Neural crest cell (in vitro differentiated cells): ENCODE data around the gene ITIH5. TPM values are rescaled to one million over a fixed set of nuclear protein-coding genes. Genes with fewer than 3 reads are reported as not detected.

ENCODE experiments used
- DNase-seq: peaks from one replicate; pipeline ENCODE4 v3.0.0; 2021; ENCODE audit warnings: low read depth, mixed read lengths, low spot score
- H3K27ac Mint-ChIP-seq: one replicate; pipeline ENCODE4 v1.8.0; 2021; ENCODE audit warnings: mild to moderate bottlenecking, mixed read lengths; ENCODE audit not compliant: unreplicated experiment
- H3K27me3 Mint-ChIP-seq: 2 replicates; pipeline ENCODE4 v1.8.0; 2021; ENCODE audit warnings: low read depth, mild to moderate bottlenecking, mixed read lengths
- H3K36me3 Mint-ChIP-seq: 2 replicates; pipeline ENCODE4 v1.8.0; 2021; ENCODE audit warnings: low read depth, mild to moderate bottlenecking, mixed read lengths
- H3K4me1 Mint-ChIP-seq: 2 replicates; pipeline ENCODE4 v1.8.0; 2021; ENCODE audit warnings: mixed read lengths
- H3K4me3 Mint-ChIP-seq: one replicate; pipeline ENCODE4 v1.8.0; 2021; ENCODE audit warnings: mild to moderate bottlenecking, mixed read lengths
- H3K9me3 Mint-ChIP-seq: 2 replicates; pipeline ENCODE4 v1.8.0; 2021; ENCODE audit warnings: mixed read lengths
- total RNA-seq: library from RNA; stranded (reverse); gene quantifications from 2 replicates; pipeline ENCODE4 v1.2.1, GENCODE V29; 2021
- TF ChIP-seq, protein P1 (sequence below): fragments of 200-600 bp; sonication (generic); conservative IDR thresholded peaks from 2 replicates; pipeline ENCODE4 v1.5.0; 2021; ENCODE audit warnings: antibody characterized with exemption, mild to moderate bottlenecking

Gene ITIH5
- total RNA-seq, 1 donor from 2014 or later, result not detected

DNA sequence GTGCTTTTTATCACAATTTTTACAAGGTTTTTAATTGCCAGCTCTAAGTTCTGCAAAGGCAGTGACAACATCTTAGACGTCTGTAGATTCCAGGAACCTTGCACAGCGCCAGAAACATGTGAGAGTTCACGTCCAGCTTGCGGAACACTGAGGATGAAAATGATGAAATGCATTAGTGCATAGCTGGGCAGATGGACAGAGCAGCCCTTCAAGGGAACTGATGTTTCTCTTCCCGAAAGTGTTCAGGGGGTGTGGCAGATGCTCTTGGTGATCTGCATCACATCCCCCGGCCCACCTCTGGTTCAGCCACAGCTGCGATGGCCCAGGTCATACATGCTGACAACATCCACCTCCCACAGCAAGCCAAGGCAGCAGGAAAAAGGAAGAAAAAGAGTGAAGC is 40.9 kb downstream of the ITIH5 start:
- Mint-ChIP-seq H3K27ac (no peak overlapping the region), H3K4me3 (no peak overlapping the region), H3K4me1 (no peaks in the 10 kb centered on the region), H3K36me3 (no peaks in the 10 kb centered on the region), H3K9me3 (no peaks in the 10 kb centered on the region), H3K27me3 (no peaks in the 10 kb centered on the region)
- DNase-seq, result no peak
- TF ChIP-seq, protein P1, sequence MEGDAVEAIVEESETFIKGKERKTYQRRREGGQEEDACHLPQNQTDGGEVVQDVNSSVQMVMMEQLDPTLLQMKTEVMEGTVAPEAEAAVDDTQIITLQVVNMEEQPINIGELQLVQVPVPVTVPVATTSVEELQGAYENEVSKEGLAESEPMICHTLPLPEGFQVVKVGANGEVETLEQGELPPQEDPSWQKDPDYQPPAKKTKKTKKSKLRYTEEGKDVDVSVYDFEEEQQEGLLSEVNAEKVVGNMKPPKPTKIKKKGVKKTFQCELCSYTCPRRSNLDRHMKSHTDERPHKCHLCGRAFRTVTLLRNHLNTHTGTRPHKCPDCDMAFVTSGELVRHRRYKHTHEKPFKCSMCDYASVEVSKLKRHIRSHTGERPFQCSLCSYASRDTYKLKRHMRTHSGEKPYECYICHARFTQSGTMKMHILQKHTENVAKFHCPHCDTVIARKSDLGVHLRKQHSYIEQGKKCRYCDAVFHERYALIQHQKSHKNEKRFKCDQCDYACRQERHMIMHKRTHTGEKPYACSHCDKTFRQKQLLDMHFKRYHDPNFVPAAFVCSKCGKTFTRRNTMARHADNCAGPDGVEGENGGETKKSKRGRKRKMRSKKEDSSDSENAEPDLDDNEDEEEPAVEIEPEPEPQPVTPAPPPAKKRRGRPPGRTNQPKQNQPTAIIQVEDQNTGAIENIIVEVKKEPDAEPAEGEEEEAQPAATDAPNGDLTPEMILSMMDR, result no peak

DNA sequence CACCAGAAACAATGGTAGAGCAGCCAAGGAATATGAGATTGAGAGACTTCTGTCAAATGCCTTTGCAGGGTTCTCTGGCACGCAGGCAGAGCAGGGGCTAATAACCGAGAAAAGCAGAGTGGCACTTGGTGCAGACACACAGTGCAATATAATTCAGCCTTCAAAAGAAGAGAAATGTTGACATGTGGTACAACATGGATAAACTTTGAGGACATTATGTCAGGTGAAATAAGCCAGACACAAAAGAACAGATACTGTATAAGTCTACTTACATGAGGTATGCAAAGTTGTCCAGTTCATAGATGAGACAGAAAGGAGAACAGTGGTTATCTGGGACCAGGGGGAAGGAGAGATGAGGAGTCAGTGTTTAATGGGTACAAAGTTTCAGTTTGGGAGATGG is 41.8 kb downstream of the ITIH5 start:
- no peak for DNase-seq
- no peaks in the 10 kb centered on the region for H3K9me3 Mint-ChIP-seq
- H3K4me1 Mint-ChIP-seq, result no peaks in the 10 kb centered on the region
- no peaks in the 10 kb centered on the region for H3K36me3 Mint-ChIP-seq
- H3K27me3 Mint-ChIP-seq, result no peaks in the 10 kb centered on the region
- TF ChIP-seq, protein P1, result no peak
- no peak overlapping the region for H3K27ac Mint-ChIP-seq
- H3K4me3 Mint-ChIP-seq, result no peak overlapping the region

DNA sequence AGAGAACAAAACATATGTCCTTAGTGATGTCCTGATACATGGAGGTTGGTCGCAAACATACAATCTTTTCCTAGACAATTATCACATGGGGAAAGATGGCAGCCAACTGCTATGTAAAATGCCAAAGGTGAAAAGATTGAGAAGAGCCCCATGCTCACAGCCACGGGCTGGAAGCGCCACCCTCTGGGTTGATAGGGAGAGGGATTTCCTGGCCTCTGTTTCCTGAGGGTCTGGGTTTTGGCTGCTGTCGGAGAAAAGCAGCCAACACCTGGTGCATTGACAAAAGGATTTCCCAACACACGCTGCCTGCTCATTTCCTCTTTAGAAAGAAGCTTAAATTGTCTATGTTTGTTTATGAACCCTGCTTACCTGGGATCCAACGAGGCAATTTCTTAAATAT is 43.8 kb downstream of the ITIH5 start:
- Mint-ChIP-seq H3K27ac (no peak overlapping the region), H3K36me3 (no peaks in the 10 kb centered on the region), H3K9me3 (no peaks in the 10 kb centered on the region), H3K27me3 (no peaks in the 10 kb centered on the region), H3K4me3 (no peak overlapping the region), H3K4me1 (no peaks in the 10 kb centered on the region)
- DNase-seq, result no peak
- TF ChIP-seq, protein P1, result peak; percentile 18

DNA sequence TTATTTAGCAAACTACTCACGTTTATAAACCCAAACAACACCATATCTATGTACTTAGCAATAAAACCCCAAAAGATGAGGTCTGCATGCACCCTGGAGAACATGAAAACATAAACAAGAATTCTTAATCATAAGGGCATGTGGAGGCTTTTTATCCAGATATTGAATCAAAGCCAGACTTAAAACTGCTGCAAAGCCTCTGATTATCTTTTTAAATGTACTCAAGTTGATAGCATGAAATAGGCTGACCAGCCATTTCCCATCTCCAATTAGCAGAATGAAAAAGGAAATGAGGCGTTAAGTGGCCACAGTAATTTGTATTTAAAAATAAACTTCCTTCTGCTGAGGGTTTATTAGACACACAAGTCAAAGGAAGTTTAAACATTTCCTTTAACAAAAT is 48.3 kb downstream of the ITIH5 start:
- no peak overlapping the region for H3K4me3 Mint-ChIP-seq
- H3K36me3 Mint-ChIP-seq, result no peaks in the 10 kb centered on the region
- H3K9me3 Mint-ChIP-seq, result no peaks in the 10 kb centered on the region
- TF ChIP-seq, protein P1, result no peak
- no peak overlapping the region for H3K27ac Mint-ChIP-seq
- no peaks in the 10 kb centered on the region for H3K4me1 Mint-ChIP-seq
- no peaks in the 10 kb centered on the region for H3K27me3 Mint-ChIP-seq
- no peak for DNase-seq

DNA sequence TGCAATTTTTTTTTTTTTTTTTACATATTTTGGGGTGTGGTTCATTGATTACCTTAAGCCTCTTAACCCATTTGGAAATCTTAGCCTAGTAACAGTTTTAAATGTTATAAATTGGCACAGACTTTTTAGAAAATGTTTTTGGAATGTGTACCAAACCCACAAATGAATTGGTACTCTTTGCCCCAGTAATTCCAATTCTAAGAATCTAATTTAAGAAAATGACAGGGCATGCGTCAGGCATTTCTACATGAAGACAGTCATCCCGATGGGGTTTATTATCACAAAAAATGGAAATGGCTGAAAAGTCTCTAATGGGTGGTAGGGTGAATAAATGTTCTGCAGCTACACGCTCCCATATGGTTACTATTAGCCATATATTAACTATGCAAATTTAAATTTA is 54.9 kb downstream of the ITIH5 start:
- no peaks in the 10 kb centered on the region for H3K36me3 Mint-ChIP-seq
- no peak for DNase-seq

More for the DNA sequence above, 54.9 kb downstream of the ITIH5 start:
- H3K4me1 Mint-ChIP-seq, result no peaks in the 10 kb centered on the region
- TF ChIP-seq, protein P1, result no peak
- no peaks in the 10 kb centered on the region for H3K9me3 Mint-ChIP-seq
- no peak overlapping the region for H3K4me3 Mint-ChIP-seq
- no peak overlapping the region for H3K27ac Mint-ChIP-seq
- no peaks in the 10 kb centered on the region for H3K27me3 Mint-ChIP-seq
